ENCODE measurements around the gene PLXNA4.

DNA sequence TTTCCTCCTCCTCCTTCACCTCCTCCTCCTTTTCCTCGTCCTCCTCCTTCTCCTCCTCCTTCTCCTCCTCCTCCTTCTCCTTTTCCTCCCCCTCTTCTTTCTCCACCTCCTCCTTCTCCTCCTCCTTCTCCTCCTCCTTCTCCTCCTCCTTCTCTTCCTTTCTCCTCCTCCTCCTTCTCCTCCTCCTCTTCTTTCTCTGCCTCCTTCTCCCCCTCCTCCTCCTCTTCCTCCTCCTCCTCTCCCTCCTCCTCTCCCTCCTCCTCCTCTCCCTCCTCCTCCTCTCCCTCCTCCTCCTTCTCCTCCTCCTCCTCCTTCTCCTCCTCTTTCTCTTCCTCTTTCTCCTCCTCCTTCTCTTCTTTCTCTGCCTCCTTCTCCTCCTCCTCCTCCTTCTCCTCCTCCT is 13.6 kb downstream of the PLXNA4 start:
- TF ChIP-seq EZH2 (IDR thresholded peaks at IDR 0.05; ENCODE audit: insufficient read depth, poor library complexity, severe bottlenecking), result no peak
- no peak for TF ChIP-seq EZH2phosphoT487 (IDR thresholded peaks at IDR 0.05; ENCODE audit: insufficient read depth, low read depth)

Measured in GM23248 (cell line).